HG03432 (cell line): ENCODE data around the gene RPL38.
A peak's percentile ranks its signal among the peaks of the same experiment; 100 is the strongest.

Experiments
- ATAC-seq: cut with Tn5 transposase; IDR thresholded peaks from one replicate; pipeline ENCODE4 v1.9.1; 2021; ENCODE audit warnings: mild to moderate bottlenecking, moderate library complexity; ENCODE audit not compliant: unreplicated experiment

The RPL38 gene

GRCh38 chr17:74203439-74204240 is at the start of gene RPL38:
TSS of gene RPL38 (plus strand) at chr17:74203678. CDS start at chr17:74203956, 278 bp downstream.
- peak; percentile 75 for ATAC-seq

GRCh38 chr17:74153821-74154430 is 49.6 kb upstream of the RPL38 start:
- no peak for ATAC-seq

- ATAC-seq: no peak
These were observed 46.6 kb upstream of the RPL38 start for GRCh38 chr17:74156878-74157277.

DNA sequence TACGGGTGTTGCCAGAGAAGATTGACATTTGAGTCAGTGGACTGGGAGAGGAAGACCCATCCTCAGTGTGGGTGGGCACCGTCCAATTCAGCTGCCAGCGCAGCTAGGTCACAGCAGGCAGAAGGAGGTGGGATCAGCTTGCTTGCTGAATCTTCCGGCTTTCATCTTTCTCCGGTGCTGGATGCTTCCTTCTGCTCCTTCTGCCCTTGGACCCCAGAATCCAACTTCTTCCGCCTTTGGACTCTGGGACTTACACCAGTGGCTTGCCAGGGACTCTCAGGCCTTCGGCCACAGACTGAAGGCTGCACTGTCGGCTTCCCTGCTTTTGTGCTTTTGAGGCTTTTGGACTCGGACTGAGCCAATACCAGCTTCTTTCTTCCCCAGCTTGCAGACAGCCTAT is 46.1 kb upstream of the RPL38 start:
- ATAC-seq: no peak

GRCh38 chr17:74158761-74159160 is 44.7 kb upstream of the RPL38 start:
- ATAC-seq: no peak

GRCh38 chr17:74159226-74159840 is 44.1 kb upstream of the RPL38 start:
- no peak for ATAC-seq

DNA sequence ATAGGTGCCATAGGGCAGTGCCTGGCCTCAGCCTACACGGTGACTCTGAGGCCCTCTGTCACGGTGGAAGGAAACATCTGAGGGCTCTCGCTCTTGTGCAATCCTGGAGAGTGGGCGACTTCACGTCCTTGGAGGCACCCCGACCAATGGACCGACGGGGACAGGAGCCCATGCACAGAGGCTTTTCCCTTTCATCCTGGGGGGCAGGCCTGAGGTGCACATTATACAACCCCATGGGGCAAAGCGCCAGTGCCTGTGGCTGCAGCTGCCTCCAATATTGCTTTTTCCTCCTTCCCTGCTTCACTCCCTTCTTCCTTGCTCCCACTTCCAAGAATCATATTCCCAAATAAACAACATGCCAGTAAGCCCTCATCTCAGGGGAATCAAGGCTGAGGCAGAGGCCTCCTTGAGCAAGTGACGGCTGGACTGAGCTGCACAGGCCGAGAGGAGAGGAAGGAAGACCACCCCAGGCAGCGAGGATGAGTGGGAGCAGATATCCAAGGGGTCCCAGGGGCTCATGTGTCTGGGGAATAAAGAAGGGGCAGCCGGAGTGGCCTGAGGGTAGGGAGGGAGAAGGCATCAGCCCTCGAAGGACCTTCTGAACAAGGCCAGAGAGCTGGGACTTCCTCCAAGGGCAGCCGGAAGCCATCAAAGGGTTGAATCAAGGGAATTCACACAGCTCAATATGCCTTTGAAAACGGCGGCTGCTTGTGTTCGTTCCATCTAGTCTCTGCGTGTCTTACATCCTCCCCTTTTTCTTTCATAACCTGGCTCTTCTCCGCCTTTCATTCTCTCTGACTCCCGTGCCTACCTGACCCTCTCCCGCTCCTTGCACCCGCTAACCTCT is 42.6 kb upstream of the RPL38 start:
- ATAC-seq: no peak

DNA sequence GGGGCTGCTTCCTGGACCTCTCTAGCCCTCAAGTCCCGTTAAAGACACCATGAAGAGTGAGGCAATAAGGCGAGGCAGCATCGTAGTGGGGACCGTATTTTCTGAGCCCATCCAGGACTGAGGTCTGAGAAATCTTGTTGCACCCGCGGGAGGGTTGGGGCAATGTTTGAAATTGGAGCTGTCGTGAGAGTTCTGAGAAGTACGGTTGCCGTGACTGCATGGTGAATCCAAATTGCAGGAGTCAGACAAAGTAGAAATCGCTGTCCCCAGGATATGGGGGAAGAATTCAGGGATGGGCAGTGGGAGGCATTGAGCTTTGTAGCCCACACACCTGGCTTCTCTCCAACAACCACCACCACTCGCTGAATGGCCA is 42.0 kb upstream of the RPL38 start:
- no peak for ATAC-seq

DNA sequence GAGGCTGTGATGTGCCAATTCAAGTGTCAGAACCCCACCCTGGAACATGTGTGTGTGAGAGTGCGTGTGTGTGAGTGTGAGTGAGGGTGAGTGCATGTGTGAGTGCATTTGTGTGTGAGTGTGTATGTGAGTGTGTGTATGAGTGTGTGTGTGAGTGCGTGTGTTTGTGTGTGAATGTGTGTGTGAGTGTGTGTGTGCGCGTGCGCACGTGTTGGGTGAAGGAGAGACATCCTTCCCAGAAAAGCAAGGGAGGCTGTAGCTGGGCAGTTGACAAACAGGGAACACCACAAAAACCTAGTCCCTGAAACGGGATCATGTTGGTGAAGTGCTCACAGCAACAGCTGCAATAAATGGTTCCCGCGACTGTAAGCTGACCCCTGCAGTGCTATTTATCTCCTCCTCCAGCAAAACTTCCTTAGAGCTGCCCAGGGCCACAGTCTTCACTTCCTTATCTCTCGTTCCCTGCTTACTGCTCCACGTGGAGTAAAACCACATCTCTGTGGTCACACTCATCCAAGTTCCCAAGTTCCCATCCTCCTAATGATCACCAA is 40.1 kb upstream of the RPL38 start:
- ATAC-seq: no peak

DNA sequence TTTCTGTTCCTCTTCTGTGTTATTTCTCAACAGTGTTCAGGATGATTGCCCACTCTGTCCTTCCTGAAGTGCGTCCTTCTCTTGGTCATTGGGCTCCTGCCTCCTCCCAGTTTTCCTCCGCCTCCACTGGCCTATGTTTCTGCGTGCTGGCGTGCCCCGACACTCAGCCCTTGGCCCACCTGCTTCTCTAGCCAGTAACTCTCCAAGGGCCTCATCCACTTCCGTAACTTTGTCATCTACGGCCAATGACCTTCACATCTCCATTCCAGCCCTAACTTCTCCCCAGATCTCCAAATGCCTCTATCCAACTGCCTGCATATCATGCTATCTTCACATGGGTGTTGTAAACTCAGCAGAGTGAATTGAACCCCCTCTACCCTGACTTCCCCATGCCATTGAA is 39.6 kb upstream of the RPL38 start:
- ATAC-seq: no peak

DNA sequence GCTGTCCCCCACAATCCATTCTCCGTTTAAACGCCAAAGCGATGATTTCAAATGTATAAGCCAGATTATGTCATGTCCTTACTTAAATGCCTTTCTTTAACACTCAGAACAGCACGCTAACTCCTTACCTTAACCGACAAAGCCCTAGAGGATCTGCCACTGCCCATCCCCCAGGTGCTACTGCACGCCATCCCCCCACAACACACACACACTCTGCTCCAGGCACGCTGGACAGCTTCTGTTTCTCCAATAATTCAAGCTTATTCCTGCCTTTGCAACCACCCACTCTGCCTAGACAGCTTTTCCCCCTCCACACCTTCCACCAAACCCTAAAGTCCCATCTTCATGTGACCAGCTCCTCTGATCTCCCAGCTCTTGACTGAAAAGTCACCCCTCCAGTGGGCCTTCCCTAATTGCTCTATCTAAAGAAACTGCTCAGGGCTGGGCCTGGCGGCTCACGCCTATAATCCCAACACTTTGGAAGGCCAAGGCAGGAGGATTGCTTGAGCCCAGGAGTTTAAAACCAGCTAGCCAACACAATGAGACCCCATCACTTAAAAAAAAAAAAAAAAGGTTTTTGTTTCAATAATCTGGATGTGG is 38.9 kb upstream of the RPL38 start:
- ATAC-seq: no peak

GRCh38 chr17:74165797-74166365 is 37.6 kb upstream of the RPL38 start:
- ATAC-seq: no peak

DNA sequence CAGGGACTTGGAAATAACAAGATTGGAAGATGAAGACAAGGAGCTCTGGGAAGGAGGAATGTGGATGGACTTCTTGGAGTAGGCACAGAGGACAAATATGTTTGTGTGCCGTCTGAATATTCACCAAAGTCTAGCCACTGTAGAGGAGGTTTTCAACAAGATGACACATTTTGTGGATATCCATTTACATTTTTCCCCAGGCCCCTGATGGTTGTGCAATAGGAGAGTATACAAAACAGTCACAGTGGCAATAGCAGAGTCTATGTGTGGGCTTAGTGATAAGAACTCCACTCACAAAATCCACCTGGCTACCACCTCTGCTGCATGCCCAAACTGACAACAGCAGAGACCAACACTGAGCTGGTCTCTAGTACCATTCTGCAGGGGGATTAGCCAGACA is 32.6 kb upstream of the RPL38 start:
- ATAC-seq: no peak

GRCh38 chr17:74172700-74173099 is 30.8 kb upstream of the RPL38 start:
- no peak for ATAC-seq

DNA sequence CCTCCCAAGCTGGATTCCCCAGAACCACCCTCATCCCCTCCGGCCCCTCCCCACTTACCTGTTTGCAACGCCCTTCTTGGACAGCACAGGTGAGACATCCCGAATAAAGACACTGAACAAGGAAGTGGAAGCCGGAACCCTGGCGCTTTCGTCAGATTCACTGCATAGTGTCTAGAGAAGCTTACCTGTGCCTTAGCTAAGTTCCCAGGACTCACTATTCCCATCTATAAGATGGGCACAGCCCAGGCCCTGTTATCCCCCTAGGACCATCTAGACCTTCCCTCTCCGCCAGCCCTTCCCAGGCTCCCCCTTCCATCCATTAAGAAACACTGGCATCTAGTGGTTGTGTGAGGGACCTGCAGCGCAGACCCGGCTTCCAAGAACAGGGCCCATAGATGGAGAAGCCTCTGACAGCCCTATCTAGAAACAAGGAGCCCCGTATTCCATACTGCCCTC is 26.9 kb upstream of the RPL38 start:
- no peak for ATAC-seq

- no peak for ATAC-seq
These were observed 26.4 kb upstream of the RPL38 start for GRCh38 chr17:74177018-74177450.

DNA sequence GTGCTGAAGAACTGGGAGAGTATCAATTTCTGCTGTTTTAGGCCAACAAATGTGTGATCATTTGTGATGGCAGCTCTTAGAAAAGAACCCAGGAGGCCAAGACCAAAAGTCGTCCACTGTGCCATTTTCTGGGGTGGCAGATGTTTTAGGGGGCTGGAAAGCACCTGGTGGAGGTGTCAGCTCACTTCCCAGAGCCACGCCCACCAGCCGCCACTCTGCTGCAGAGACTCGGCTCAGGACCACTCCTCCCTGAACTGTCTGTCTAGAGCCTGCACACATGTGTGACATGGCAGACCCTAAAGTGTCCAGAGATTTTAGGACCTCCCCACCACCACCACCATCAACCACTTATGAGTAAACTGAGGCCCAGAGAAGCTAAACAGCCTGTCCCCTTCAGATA is 23.9 kb upstream of the RPL38 start:
- no peak for ATAC-seq

DNA sequence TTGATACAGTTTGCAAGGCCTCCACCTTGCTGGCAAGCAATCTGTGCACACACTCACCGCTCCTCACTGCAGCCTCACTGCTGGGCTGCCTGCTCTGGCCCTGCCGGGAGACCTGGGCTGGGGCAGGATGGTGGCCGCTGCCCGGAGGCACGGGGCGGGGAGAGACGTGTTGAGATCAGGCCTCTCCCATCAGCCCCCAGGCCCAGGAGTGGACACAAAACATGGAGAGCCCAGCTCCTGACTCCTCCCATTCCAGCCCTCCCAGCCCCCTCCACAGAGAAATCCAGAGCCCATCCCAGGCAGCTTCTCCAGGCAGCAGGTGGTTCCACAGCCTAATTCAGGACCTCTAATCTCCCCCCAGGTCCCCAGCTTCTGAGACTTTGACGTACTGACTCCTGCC is 23.1 kb upstream of the RPL38 start:
- ATAC-seq: no peak

GRCh38 chr17:74181341-74181740 is 22.1 kb upstream of the RPL38 start:
- no peak for ATAC-seq

GRCh38 chr17:74182041-74182723 is 21.3 kb upstream of the RPL38 start:
- no peak for ATAC-seq
